Breast epithelium (tissue), 3 donors: ENCODE data around the gene PARD3B.

Source experiments
- CTCF ChIP-seq, 3 donors: fragments of 450-650 bp; IDR thresholded peaks; one replicate each; pipeline ENCODE4 v1.5.1; 2016 to 2017; ENCODE audit warnings: antibody characterized with exemption in 3 of 3, mild to moderate bottlenecking in 3 of 3, moderate library complexity in 3 of 3
- POLR2A ChIP-seq: fragments of 450-650 bp; IDR thresholded peaks from one replicate; pipeline ENCODE4 v1.6.1; 2016; ENCODE audit warnings: antibody characterized with exemption, mild to moderate bottlenecking, moderate library complexity

- TF ChIP-seq CTCF (IDR thresholded peaks at IDR 0.05) (no peak), POLR2A (no peak)
These were observed 388.6 kb downstream of the PARD3B start for GRCh38 chr2:204933735-204934374.
